HG02678 (cell line): ENCODE measurements around the gene CAMKK2.
"Not testable (repeated sequence)": the region's sequence is repeated elsewhere in the genome, so short reads cannot be mapped to it uniquely, and the experiment has no call there.

Experiments
- ATAC-seq: cut with Tn5 transposase; IDR thresholded peaks from one replicate; pipeline ENCODE4 v1.9.1; 2021; ENCODE audit warnings: mild to moderate bottlenecking, moderate library complexity; ENCODE audit not compliant: unreplicated experiment

The CAMKK2 gene

DNA sequence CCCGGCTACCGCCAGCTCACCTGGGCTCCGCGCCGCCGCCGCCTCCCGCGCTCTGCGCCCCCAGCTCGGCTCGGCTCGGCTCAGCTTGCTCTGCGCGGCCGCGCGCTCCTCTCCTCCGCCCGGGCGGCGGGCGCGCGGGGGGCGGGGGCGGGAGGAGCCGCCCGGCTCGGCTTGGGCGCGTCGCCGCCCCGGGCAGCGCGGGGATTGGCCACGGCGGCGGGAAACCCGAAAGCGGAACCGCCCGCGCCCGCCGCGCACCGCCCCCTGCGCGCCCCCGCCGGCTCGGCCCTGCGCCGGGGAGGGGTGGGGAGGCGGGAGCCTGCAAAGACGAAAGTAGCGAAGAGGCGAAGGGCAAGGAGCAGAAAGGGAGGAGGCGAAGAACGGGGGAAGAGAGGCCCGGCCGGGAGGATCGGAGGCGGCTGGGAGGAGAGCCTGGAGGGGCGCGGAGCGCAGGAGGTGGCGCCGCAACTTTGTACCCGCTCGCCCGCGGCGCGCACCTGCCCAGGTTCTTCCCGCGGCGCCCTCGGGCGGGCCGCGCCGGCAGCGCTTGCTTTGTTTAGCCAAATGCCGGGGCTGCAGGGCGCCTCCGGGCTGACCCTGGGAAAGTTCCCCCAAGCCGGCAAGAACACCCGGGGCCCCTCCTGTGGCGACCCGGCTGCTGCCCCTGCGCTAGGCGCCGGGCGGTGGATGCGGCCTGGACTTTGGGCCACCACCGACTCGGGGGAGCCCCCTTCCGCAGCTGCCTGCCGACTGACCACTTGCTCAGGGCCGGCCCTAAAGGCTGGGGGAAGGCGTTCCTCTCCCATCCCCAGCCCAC is at the start of gene CAMKK2:
TSS of gene CAMKK2 (minus strand) at position 92 of the 817 bp plus-strand sequence. CDS start 22,183 bp downstream, outside the sequence.
- peak; percentile 80 for ATAC-seq

DNA sequence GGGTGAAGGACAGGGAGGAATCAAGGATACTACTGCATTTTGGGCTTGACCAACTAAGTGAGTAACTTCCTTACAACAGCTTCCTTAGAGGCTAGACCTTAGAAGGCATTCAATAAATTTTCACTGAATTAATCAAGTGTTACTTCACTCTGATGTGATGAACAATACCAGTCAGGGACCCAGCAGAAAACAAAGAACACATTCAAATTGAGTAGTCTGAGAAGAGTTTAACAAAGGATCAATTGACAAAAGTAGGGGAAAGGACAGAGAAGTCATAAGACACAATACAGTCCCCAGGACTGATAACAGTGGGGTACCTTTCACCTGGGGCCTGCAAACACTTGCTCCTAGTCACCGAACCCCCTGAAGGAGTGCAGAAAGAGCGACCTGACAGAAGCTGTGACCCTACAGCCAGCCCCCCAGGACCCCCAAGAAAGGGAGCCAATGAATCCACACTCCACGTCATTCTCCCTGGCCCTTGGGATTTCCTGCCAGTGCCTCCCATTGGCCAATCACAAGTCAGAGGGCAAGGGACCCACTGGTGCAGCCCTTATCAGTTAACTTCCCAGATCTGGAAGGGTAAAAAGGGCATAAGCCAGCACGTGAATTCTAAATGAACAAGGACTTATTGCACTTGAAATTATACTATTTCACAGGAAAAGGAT is 48.8 kb upstream of the CAMKK2 start:
- ATAC-seq = no peak

DNA sequence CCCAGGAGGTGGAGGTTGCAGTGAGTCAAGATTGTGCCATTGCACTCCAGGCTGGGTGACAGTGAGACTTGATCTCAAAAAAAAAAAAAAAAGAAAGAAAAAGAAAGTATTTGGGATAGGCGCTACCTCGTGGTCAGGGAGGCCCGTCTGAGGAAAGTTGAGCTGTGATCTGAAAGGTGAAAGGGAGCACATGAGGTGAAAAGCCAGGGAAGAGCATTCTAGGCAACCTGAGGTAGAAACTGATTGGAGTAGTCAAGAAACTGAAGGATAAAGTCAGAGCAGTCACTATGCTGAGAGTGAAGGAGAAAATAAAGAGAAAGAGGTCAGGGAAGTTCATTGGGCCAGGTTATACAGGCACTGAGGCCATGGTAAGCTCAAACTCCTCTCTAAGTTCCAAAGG is 48.0 kb upstream of the CAMKK2 start:
- no peak for ATAC-seq

DNA sequence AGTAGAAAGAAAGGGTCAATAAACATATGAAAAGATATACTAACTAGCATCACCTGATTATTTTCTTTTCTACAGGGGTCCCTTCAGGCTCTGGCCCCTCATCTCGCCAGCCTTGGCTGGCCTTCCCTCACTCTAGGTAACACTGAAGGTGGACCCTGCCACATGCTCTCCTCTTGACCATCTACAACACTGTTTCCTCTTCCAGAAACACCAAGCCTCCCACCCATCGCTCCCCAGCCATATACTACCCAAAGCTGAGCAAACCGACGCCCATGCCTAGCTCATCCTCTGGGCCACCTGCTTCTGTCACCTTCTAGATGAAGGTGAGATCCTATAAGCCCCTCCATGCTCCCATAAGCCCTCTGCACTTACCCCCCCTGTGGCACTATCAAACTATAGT is 40.9 kb upstream of the CAMKK2 start:
- ATAC-seq = no peak

DNA sequence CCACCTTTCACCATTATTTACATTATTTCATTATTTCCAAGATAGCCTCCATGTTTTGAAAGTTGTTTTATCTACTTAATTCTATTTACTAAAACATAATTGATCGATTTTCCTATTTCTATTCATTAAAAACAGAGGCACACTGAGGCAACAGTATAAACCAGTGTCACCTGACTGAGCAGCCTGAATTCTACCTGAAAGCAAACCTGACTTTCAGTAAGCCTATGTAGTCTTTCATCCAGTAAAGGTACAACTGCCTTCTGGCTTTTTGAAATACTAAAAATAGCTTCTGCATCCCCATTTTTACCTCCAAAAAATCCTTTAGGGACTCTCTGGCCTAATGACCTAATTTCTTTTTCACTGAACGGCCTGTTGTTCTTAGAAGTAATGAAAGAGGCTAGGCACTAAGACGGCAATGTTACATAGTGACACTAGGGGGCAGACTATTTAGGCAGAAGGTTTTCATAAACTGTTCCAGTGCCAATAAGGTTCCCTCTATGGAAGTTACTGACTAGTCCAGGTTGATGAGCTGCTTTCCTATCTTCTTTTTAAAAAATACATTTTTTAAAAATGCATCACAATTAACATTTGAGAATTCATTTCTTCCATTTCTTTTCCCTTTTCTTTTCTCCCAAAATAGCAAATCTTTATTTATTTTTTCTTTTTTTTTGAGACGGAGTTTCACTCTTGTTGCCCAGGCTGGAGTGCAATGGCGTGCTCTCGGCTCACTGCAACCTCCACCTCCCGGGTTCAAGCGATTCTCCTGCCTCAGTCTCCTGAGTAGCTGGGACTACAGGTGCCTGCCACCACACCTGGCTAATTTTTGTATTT is 38.2 kb upstream of the CAMKK2 start:
- no peak for ATAC-seq

DNA sequence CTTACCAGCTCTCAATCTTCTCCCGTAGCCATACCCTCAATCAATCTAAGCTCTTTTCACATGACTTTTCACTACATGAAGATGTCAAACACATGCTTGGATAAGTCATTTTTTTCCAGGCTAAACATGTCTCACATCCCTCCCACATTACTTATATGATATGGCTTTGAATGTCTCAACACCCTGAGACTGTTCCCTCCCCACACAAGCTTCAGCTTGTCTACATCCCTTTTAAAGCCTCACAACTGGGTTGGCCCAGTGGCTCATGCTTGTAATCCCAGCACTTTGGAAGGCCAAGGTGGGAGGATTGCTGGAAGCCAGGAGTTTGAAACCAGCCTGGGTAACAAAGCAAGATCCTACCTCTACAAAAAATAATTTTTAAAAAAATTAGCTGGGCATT is 37.2 kb upstream of the CAMKK2 start:
- no peak for ATAC-seq

DNA sequence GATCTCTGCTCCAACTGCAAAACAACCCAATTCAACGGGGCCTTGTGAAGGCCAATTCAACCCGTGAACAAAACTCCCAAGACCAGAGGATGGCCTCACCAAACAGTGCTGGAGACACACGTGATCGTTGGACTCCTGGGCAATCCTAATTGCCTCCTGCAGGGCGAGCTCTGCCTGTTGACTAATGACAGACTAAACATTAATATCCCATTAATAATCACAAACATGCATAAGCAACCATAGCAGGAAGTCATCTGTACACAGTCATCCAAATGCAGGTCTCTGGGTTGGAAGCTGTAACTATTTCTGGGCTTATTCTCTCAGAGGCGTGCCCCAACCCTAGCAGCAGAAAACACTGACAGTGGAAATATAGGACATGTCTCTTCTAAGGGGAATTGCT is 34.7 kb upstream of the CAMKK2 start:
- no peak for ATAC-seq

DNA sequence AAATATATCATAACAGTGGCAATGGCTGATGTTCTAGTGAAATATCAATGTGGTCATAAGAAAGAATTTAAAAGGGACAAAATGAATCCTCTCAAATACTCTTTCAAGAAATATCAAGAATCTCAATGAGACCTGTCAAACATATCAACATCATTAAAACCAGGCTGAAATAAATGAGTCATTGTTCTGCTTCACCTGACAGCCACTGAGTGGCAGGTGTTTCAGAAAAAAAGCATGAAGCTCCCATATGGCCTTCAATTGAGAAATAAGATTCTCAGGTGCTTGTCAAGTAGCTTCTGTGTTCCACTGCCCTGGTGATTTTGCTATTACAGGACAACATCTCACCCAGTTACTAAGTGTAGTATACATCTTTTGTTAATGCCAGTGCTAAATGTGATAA is 34.2 kb upstream of the CAMKK2 start:
- ATAC-seq = no peak

DNA sequence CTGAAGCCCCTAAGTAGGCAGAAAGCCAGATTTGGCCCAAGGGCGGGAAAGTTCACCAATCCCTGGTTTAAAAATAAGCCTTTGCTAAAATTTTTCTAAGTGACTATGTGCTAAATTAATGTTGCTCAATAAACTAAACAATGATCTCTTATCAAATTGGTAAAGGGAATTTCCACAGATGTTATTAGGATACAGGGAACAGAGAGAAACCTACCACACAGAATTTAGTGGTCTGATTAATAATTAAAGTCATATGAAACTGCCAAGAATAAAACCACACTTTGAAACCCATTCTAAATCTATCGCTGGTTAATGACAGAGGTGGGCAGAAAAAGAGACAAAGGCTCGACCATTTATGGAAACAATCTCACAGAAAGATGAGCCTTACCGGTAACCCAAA is 33.7 kb upstream of the CAMKK2 start:
- no peak for ATAC-seq

DNA sequence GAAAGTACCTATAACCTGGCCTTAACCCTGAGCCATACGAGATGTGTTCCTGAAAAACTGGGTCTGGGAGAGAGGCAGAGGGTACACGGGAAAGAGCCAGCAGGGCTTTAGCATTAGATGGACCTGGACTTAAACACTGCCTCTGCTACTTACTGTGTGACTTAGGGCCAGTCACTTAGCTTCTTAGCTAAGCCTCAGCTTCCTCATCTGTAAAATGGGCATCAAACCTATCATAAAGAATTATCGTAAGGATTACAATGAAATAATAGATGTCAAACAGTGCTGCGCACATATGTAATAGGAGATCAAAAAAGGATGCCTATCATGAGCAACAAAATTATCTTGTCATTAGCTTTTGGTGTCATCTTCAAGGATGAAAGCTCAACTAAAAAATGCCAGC is 32.1 kb upstream of the CAMKK2 start:
- no peak for ATAC-seq

DNA sequence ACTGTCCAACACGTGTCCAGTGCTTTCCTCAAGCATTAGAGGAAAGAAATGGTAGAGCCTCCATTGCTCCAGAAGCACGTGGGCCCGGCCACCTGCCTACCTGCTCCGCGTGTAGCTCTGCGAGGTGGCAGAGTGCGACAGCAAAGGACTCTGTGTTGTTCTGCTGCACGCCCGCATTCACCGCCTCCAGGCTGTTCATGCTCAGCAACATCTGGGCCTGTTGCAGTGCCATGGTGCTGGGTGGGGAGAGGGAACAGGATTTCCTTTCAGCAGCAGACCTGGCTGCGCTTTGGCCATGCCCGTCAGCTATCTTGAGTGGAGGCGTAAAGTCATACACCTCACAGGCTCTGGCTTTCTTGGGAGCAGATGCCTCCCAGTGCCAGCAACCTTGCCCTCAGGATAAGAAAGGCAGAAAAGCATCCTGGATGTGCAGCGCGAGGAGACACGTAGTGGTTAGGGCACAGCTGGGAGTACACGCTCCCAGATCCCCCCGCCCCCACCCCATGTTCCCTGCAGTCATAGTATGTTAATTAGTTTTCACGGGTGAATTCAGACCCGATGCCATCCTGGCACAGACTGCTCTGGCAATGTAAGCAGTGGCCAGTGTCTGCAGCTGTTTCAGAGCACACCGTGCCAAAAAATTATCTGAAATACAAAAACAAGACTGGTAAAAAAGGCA is 30.6 kb upstream of the CAMKK2 start:
- ATAC-seq = no peak

DNA sequence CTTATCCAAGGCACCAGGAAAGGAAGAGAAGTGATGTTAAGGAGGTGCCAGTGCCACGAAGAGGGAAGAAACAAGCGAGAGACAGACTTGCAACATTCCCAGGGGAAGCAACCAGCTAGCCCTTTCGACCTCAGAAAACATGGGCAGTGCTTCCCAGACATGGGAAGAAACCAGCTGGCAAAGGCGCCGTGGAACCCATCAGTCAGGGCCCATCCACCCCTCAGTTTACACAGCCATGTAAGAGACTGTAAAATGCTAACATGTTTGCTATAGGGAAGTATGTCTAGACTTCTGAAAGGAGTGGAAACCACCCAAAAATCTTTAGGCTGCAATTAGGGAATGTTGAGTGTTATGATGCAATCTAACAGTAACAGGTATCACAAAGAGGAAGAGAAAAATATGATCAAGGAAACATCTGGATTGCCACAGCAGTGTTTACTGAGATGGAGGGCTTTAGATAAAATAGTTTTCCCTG is 29.4 kb upstream of the CAMKK2 start:
- ATAC-seq = no peak

DNA sequence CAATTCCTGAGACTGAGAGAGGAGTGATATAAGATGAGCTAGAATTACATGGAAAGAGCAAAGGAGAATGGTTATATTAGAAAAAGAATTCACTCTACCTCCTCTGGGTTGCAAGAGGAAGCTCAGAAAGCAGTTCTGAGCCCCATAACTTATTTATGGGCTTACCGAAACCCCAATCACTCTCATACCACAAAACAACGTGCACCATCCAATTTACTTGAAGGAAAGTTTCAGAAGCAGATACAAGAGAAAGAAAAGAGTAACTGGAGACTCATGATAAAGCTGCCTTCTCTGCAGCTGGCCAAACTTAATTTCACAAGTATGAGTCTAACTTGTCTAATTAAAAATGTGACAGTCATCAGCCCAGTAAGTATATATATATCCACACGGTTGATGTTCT is 27.4 kb upstream of the CAMKK2 start:
- no peak for ATAC-seq

DNA sequence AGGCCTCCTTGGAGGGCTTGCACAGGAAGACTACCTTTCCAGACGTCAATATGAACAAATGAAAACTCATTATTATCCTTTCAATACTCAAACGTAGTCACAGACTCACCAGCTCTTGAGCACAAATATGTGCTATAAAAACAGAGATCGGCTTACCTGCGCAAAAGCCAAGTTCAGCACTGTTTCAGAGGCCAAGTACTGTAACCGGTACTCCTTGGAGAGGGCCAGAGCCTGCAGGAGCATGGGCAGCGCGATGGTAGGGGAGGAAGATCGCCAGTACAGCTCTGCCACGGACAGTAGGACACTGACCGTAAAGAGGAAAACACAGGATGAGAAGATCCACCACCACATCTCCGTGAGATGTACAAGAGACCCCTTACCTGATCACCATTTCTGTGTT is 21.6 kb upstream of the CAMKK2 start:
- ATAC-seq = no peak

DNA sequence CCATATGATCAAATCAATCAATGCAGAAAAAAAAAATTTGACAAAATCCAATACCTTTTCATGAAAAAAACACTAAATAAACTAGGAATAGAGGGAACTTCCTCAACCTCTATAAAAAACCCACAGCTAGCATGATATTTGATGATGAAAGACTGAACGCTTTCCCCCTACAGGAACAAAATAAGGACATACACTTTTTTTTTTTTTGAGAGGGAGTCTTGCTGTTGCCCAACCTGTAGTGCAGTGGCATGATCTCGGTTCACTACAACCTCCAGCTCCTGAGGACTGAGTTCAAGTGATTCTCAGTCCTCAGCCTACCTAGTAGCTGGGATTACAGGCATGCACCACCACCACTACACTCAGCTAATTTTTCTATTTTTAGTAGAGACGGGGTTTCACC is 17.9 kb upstream of the CAMKK2 start:
- no peak for ATAC-seq

DNA sequence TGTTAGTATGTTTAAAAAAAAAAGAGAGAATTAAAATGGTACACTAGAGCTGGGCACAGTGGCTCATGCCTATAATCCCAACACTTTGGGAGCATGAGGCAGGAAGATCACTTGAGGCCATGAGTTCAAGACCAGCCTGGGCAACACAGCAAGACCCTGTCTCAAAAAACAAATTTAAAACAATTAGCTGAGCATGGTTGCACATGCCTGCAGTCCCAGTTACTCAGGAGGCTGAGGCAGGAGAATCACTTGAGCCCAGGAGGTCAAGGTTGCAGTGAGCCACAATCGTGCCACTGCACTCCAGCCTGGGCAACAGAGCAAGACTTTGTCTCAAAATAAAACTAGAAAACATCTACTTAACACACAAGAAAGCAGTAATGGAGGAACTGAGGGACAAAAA is 13.7 kb upstream of the CAMKK2 start:
- not testable (repeated sequence) for ATAC-seq

DNA sequence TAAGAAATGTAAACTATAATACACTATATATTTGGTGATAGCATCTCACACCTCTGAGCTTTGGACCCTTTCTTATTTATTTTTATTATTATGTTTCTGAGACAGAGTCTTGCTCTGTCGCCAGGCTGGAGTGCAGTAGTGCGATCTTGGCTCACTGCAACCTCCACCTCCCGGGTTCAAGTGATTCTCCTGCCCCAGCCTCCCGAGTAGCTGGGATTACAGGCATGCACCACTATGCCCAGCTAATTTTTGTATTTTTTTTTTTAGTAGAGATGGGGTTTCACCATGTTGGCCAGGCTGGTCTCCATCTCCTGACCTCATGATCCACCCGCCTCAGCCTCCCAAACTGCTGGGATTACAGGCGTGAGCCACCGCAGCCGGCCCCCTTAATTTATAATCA is 10.9 kb upstream of the CAMKK2 start:
- ATAC-seq = not testable (repeated sequence)

DNA sequence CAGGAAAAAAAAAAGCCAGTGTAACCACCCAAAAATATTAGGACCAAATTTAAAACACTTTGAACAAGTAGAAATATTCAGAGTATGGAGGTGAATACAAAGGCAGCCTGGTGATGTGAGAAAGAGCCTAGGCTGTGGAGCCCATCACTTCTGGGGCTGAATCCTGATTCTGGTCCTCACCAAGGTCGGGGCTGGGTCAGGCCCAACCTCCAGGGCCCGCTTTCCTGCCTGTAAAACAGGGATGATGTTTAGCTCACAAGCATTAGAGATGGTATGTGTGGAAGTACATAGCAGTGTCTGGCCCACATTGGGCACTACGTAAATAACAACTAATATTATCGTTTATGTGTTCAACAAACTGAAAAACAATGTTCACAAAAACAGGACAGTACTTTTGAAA is 7.8 kb upstream of the CAMKK2 start:
- no peak for ATAC-seq

DNA sequence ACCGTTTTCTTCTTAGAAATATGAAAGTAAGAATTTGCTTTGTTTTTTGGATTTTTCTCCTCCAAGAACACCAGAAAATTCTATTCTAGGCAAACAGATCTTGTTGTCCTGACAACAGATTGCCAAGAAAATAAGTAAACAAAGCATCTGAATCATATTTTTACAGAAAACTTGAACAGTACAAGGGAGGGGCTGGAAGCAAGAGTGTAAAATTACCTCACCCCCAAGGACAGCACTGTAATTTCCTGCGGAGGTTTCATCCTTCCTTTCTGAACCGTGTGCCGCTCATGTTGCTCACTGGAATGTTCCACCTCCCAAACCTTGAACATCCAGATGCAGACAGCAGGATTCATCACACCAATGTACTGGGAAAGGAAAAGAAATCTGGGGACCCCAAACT is 5.4 kb upstream of the CAMKK2 start:
- ATAC-seq = no peak

DNA sequence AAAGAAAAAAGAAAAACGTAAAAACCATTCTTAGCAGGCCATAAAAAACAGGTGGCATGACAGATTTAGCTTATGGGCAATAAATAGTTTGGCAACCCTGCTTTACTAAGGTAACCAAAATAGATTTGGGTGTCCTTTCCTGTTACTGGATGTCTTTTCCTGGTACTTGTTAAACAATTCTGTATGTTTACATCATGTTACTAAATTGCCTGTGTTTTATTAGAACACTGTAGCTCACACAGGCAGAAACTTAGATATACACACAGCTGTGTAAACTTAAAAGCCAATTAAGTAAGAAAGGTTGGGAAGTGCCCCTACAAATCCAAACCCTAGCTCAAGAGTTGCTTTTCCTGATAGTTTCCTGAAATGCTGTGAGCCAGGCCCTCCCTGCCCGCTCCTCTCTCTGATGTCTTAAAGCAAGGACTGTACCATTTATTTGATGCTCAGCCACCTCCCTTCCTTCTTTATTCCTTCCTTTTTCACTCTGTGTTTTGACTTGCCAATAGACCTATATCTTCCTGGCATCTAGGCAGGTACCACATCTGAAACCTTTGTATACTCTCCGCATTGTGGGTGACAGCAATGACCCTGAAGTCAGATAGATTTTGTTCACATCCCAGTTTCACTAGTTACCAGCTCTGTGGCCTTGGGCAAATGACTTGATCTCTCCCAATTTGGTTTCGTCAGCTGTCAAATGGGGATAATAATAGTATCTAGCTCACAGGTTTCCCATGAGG is 3.7 kb upstream of the CAMKK2 start:
- no peak for ATAC-seq
